Activated CD4-positive, CD25-positive, alpha-beta regulatory T cell treated with anti-CD3 and anti-CD28 coated beads, Interleukin-2, amount 50 U/mL, for 24 hours (primary cell): Measurements from ENCODE around the gene RPS18.
A peak's percentile ranks its signal among the peaks of the same experiment; 100 is the strongest.
"Not testable (repeated sequence)": the region's sequence is repeated elsewhere in the genome, so short reads cannot be mapped to it uniquely, and the experiment has no call there.

Experiments
- ATAC-seq, 2 donors: fragments of 150-1000 bp; cut with Tn5 transposase; one replicate each; pipeline ENCODE4 v1.10.0; 2021; ENCODE audit warnings: mild to moderate bottlenecking in 1 of 2, moderate library complexity in 1 of 2

Gene RPS18

DNA sequence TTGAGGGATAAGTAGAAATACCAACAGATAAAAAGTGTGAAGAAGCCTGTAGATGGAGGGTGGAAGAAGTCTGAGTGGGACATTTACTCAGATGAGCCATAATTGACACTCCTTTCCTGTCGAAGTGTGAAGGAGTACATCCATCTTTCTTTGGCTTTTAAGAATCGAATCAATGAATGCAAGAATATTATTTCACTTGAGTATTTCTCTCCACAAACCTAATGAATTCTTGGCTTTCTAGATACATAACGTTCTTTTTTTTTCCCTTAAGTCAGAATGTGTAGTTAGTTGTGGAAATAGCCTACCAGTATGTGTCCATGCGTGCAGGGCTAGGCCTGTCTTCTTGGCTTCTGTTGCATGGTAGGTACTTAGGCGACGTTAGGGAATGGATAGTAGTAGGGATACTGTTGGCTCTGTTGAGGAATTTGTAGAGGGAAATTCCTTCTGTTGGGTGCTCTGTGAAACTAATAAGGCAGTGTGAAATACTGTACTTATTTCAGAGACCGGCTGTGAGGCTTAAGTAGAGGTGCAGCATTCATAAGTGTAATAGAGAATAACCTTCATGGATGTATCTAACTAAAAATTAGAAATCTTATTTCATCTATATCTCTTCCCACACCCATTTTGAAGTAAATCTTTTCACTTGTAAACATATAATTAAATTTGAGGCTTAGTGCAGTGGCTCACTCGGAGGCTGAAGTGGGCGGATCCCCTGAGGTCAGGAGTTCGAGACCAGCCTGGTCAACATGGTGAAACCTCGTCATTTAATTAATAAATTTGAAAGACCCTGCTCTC lies 1.5 kb downstream of the RPS18 start:
- no peak for ATAC-seq

- no peak for ATAC-seq
Observed at GRCh38 chr6:33273924-33274902, 2.3 kb downstream of the RPS18 start.

DNA sequence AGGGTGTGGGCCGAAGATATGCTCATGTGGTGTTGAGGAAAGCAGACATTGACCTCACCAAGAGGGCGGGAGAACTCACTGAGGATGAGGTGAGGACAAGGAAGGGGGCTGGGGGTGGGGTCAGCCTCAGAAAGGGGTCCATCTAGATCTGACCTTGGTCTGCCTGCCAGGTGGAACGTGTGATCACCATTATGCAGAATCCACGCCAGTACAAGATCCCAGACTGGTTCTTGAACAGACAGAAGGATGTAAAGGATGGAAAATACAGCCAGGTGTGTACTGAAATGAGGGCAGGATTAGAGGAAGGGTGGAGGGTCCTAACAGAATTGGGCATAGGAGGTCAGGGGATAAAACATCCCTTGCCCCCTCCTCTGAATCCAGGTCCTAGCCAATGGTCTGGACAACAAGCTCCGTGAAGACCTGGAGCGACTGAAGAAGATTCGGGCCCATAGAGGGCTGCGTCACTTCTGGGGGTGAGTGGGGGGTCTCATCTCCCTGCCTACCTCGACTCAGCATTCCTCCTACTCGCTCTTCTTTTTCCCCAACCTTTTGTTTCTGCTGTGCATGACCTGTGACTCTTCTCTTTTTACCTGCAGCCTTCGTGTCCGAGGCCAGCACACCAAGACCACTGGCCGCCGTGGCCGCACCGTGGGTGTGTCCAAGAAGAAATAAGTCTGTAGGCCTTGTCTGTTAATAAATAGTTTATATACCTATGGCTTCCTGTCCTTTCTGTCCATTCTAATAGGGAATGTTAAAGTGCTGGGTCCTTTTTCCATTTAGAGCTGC lies 4.1 kb downstream of the RPS18 start:
- ATAC-seq = not testable (repeated sequence)

GRCh38 chr6:33276581-33276863 lies 4.6 kb downstream of the RPS18 start:
- ATAC-seq = no peak

DNA sequence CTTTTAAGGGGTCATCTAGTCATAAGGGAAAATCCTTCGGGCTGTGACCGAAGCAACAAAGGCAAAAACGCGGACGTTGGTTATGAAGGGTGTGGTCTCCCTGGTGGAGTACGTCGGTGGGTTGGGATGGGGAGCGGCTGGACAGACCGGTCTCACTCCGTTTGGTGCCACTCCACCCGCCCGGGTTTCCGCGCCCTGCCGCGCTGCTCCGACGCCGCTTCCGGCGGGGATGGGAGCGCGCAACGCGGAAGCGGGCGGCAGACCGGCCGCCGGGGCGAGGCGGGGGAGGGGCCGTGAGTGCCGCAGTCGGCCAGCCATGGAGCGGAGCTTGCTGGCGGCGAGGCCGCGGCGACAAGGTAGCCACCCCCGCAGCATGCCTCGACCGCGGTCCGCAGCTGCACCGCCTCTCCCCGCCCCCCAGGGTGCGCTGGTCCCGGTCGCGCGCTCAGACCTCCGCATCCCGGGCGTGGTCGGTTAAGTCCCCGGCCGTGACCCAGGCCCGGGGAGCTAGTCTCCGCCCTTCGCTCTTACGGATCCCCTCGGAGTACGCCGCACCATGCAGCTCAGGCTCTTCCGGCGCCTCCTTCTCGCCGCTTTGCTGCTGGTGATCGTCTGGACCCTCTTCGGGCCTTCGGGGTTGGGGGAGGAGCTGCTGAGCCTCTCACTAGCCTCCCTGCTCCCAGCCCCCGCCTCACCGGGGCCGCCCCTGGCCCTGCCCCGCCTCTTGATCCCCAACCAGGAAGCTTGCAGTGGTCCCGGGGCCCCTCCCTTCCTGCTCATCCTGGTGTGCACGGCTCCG lies 5.2 kb downstream of the RPS18 start, which contains the start of gene B3GALT4:
Gene B3GALT4 (plus strand): TSS at position 260 of the 799 bp plus-strand sequence. CDS start 297 bp downstream, at position 557.
- peak; percentile 69 to 71 for ATAC-seq

DNA sequence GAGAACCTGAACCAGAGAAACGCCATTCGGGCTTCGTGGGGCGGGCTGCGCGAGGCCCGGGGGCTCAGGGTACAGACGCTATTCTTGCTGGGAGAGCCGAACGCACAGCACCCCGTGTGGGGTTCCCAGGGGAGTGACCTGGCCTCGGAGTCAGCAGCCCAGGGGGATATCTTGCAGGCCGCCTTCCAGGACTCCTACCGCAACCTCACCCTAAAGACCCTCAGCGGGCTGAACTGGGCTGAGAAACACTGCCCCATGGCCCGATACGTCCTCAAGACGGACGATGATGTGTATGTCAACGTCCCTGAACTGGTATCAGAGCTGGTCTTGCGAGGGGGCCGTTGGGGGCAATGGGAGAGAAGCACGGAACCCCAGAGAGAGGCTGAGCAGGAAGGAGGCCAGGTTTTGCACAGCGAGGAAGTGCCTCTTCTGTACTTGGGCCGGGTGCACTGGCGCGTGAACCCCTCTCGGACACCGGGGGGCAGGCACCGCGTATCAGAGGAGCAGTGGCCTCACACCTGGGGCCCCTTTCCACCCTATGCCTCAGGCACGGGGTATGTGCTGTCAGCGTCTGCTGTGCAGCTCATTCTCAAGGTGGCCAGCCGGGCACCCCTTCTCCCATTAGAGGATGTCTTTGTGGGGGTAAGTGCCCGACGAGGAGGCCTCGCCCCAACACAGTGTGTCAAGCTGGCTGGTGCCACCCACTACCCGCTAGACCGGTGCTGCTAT lies 6.0 kb downstream of the RPS18 start:
- ATAC-seq = peak; percentile 5 to 17

GRCh38 chr6:33278392-33278741 lies 6.5 kb downstream of the RPS18 start:
- ATAC-seq = no peak

GRCh38 chr6:33278810-33279209 lies 6.9 kb downstream of the RPS18 start:
- no peak for ATAC-seq

- ATAC-seq = no peak
Observed at GRCh38 chr6:33279257-33279695, 7.4 kb downstream of the RPS18 start.

GRCh38 chr6:33279971-33280511 lies 8.2 kb downstream of the RPS18 start:
- no peak for ATAC-seq

DNA sequence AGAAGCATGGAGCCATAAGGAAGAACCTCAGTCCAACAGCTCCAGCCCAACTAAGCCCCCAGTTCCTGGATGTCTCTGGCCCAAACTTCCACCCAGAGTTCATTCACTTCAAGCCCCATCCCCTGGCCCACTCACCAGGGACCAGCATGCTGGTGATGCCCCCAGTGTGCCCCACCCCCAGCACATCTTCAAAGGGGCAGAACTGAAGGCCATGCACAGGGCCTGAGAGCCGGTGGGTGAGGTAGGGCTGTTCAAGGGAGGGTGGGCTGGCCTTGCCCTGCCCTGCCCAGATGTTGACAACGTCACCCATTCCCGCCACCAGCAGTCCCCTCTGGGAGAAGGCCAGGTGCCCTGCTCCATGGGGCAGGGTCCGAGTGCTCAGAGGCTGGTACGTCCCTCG lies 8.7 kb downstream of the RPS18 start:
- ATAC-seq = no peak

DNA sequence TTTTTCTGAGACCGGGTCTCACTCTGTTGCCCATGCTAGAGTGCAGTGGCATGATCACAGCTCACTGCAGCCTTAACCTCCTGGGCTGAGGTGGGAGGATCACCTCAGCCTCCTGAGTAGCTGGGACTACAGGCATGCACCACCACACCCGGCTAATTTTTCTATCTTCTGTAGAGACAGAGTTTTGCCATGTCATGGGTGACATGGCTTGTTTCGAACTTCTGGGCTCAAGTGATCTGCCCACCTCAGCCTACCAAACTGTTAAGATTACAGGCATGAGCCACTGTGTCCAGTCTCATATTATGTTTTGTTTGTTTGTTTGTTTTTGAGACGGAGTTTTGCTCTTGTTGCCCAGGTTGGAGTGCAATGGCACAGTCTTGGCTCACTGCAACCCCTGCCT lies 13.3 kb downstream of the RPS18 start:
- ATAC-seq = not testable (repeated sequence)

- no peak for ATAC-seq
Observed at GRCh38 chr6:33286946-33287914, 15.4 kb downstream of the RPS18 start.

- ATAC-seq = no peak
Observed at GRCh38 chr6:33288141-33288920, 16.5 kb downstream of the RPS18 start.

GRCh38 chr6:33288921-33289783 lies 17.3 kb downstream of the RPS18 start, which contains the start of the genes PFDN6 and WDR46:
PFDN6 (plus strand) TSS chr6:33289601; CDS start chr6:33289857, 256 bp downstream.
WDR46 (minus strand) TSS chr6:33289239; CDS start chr6:33289170, 69 bp downstream.
- peak; percentile 97 to 98 for ATAC-seq

- peak; percentile 1 to 6 for ATAC-seq
Observed at GRCh38 chr6:33289784-33290315, 18.0 kb downstream of the RPS18 start.

GRCh38 chr6:33290459-33290858 lies 18.6 kb downstream of the RPS18 start:
- no peak for ATAC-seq
